Measurements from ENCODE around the gene VGLL3.

The VGLL3 gene

DNA sequence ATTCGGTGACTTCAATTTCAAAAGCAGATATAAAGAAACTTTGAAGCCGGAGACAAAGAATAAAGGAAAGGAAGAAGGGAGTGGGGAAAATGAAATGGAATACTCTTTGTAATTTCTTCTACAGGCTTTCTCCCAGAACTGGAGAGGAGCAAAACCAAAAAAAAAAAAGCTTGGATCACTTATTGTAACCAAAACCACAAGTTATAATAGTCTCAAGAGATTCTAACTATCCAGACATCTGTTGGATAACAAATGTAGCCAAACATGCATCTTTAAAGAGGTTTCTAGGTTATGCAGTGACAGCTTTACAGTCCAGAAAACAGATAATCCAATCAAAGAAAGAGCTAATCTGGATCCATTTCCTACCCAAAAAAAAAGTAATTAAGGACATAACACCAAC, 36.2 kb downstream of the VGLL3 start:
- DNase-seq (ENCODE audit: low read depth in 1 of 2, low spot score in 1 of 2) = no peak

DNA sequence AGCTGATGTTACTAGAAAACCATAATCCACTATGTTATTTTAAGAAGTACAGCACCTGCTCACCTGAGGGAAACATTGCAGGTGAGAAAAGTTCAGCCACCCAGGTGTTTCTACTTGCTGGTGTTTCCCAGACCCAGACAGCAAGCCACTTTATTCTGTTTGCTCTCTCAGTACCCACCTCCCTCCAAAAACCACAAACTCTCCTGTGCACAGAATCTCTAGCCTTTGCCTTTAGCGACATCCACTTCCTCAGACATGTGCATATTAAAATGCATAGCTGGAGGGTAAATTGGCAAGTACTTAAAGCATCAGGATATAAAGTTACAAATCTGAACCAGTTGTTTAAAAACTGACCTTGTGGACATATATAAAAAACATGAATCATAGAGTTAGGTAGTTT, 36.7 kb downstream of the VGLL3 start:
- DNase-seq (ENCODE audit: low read depth in 1 of 2, low spot score in 1 of 2) = no peak

DNA sequence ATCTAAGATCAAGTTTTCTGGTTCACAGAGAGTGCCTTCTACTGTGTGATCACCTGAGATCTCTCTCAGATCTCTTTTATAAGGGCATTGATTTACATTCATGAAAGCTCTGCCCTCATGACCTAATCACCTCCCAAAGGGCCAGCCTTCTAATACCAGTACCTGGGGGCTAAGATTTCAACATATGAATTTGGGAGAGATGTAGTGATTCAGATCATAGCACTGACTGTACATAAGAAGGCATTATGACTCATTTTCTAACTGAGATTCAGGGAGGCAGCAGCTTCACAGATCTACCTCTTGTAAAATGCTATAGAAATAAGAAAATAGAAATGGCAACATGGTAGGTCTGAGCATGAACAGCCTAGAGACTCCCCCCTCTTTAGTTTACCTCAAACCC, 39.6 kb downstream of the VGLL3 start:
- no peak for DNase-seq (ENCODE audit: low read depth in 1 of 2, low spot score in 1 of 2)

DNA sequence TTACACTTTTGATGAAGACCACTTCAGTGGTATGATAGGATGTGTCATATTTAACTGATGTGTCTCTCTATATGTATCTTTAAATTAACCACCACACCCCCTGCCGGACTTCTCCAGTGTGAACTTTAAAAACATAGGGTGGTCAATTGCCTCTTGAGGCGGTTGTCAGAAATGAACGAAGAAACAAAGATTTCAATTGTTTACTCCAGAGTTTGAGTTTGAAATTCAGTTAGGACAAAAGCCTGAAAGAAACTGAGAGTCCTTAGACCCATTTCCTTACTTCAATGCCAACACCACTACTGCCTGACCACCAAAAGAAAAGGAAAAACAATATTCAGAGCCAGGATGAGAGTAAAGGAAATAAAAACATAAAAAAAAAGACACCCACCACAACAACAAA, 40.2 kb downstream of the VGLL3 start:
- no peak for DNase-seq (ENCODE audit: low read depth in 1 of 2, low spot score in 1 of 2)

DNA sequence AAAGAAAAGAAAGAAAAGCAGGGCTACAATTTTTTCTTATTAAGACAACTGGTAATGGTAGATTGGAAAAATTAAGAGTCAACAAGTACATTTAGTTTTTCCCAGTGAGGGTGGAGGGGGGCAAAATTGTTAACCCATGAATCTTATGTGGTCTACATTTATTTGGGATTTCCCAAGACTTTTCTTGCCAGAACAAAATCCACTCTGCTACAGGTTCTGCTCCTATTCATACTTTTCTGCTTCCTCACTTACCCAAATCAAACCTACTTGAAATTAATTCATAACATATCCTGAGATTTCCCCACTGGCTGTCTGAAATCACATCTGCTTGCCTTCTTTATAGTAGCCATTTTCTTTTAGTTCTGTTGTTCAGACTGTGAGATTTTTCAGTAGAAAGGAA, 41.1 kb downstream of the VGLL3 start:
- no peak for DNase-seq (ENCODE audit: low read depth in 1 of 2, low spot score in 1 of 2)

DNA sequence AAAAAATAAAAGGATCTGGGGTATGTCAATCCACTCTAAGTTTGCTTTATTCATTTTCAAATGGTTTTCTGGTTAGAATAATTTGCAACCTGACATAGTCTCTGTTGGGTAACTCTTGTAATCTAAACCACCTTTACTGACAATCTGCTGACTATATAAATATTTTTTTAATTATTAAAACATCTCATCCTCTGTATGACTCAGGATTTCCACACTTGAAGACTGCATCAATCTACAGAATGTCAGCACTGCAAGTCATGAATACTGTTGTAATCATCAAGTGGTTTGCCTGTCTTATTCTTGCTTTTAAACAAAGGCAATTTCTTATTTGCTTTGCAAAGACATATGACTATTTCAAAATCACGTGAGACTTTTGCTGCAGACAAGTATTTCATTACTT, 42.1 kb downstream of the VGLL3 start:
- no peak for DNase-seq (ENCODE audit: low read depth in 1 of 2, low spot score in 1 of 2)

DNA sequence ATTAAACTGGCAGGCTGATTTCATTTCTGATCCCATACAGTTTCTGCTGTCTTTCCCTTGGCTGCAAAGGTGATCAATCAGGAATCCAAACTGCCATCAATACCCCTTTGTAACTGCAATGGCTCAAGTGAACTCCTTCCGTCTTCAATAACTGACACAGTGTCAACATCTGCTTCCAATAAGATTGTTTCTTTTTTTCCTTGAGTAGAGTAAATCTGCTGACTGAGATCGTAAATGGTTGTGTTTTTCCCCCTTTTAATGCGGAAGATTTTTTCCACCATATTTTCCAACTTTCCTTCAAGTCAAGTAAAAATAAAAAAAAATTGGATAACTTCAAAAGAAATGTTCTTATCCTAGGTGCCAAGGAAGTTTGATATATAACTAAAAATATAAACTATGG, 48.7 kb downstream of the VGLL3 start:
- DNase-seq (ENCODE audit: low read depth in 1 of 2, low spot score in 1 of 2) = no peak

DNA sequence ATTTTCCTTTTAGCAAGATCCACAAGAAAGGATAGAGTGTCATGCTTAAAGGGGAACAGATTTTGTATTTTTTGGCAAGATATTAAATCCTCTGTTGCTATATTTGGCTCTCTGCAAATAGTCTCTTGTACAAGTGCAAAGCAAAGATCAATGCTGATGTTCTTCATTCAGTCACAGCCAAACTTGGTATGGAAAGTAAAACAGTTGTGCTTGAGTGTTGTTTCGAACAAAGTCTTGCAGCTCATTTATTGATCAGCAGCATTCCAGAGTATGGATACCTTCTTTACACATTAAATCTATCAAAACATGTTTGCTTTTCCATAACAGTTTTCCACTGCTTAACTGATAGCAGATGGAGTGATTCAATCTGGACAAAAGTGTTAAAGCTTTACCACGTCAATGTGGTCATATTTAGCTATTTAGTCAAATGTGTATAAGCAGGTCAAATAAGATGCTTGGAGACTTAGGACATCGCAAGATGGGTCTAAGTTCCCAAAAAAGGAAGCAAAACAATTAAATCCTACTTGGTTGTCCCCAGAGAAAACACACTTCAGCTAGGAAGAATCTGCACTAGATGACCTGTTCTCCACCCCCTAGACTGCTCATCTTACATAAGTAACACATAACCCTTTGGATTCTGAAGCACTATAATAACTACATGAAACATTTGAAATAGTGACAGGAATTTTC, 52.4 kb downstream of the VGLL3 start:
- no peak for DNase-seq (ENCODE audit: low read depth in 1 of 2, low spot score in 1 of 2)

DNA sequence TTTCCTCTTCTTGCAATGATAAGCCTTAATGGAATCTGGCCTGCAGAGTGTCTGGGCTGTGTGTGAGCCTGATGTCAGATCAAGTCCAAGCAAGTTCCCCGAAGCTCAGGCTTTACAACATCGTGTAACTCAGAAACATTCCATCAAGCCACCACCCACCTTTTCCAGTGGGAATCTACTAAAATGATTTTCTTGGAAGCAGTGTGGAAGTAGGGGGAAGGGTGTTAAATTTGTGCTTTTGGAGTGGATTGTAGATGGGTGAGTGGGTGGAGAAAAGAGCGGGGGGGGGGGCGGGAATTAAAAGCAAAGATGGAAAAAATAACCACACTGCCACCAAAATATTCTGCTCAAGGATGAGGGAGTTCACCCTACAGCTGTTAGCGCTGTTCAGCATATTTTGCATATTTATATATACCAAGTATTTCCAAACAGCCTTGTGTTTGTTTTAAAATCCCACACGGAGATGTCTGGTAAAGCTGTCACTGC, 53.6 kb downstream of the VGLL3 start:
- no peak for DNase-seq (ENCODE audit: low read depth in 1 of 2, low spot score in 1 of 2)

DNA sequence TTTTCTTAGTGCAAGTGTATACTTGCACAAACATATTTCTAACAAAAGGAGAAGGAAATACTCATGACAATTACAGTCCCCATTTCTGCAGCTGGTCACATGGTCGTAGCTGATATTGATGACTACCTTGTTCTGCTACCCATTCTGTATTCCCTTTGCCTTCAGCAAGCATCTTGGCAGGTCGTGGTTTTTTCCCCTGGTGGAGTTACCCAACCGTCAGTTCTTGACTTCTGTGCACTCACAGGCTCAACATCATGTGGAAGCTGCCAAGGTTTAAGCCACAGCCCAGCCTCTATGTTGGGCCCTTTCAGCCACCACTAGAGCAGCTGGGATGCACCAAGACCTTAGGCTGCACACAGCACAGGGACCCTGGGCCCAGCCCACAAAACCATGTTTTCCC, 56.1 kb downstream of the VGLL3 start:
- DNase-seq (ENCODE audit: low read depth in 1 of 2, low spot score in 1 of 2) = no peak

DNA sequence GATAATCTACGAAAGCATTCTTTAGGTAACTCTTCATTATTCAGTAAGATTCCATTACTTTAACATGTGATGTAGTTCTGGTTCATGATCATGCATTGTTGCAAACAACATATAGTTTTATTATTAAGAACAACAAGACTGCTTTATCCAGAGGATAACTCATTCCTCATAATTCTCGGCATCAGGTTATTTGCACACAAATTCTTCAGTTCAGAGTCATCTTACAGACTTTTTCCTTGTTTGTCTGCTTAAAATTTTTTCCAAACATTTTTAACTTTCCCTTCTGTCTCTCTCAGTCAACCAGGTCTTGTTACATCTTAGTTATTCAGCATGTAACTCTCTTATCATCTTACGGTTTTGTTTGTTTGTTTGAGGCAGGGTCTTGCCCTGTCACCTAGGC, 60.1 kb downstream of the VGLL3 start:
- DNase-seq (ENCODE audit: low read depth in 1 of 2, low spot score in 1 of 2) = no peak

DNA sequence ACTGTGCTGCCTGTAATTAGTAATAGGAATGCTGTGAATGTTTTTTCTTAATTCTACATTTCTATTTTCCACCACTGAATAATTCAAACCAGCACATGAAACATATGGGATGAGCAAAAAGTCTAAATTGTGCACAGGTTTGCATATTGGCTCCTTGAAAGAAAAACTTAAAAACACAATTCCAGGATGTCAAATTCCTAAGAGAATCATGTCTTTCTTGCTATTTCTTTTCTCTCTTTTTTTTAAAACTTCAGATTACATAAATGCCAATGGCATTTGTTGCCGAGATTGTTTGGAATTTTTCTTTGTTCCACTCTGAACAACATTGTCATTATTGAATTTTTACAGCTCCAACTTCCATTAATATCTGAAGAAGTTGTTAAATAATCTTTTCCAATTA, 60.8 kb downstream of the VGLL3 start:
- no peak for DNase-seq (ENCODE audit: low read depth in 1 of 2, low spot score in 1 of 2)

DNA sequence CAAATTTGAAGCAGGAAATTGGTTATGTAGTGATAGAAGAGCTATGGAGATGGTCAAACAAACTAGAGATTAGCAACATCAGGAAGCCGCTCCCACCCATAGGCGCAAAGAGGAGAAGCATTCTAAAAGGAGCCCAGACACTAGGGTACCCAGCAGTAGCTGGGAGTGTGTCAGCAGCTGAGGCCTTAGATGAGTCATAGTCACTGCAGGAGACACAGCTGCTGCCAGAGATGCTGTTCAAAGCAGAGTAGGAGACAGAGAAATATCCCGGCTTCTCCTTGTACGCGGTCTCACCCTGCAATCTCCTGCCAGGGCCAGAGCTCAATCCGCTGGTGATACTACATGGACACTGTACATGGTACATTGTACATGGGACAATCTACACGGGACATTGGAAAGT, 61.9 kb downstream of the VGLL3 start:
- no peak for DNase-seq (ENCODE audit: low read depth in 1 of 2, low spot score in 1 of 2)

DNA sequence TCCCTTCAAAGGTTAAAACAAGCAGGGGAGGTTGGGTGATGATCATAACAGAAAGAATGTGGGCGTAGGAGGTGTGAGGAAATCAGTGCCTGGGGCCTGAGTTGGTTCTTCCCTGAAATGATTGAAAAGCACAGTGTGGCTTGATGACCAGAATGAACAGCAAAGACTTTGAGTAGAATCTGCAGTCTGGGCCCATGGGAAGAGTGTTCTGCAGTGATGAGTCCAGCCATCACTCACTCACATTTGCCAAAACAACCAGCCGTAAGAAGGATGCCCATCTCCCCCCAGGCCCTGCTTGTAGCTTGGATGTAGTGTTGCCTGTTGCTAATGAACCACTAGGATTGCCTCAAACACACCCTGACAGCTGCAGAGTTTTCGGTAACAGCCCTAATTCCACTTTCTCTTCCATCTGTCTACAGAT, 67.9 kb downstream of the VGLL3 start:
- no peak for DNase-seq (ENCODE audit: low read depth in 1 of 2, low spot score in 1 of 2)

DNA sequence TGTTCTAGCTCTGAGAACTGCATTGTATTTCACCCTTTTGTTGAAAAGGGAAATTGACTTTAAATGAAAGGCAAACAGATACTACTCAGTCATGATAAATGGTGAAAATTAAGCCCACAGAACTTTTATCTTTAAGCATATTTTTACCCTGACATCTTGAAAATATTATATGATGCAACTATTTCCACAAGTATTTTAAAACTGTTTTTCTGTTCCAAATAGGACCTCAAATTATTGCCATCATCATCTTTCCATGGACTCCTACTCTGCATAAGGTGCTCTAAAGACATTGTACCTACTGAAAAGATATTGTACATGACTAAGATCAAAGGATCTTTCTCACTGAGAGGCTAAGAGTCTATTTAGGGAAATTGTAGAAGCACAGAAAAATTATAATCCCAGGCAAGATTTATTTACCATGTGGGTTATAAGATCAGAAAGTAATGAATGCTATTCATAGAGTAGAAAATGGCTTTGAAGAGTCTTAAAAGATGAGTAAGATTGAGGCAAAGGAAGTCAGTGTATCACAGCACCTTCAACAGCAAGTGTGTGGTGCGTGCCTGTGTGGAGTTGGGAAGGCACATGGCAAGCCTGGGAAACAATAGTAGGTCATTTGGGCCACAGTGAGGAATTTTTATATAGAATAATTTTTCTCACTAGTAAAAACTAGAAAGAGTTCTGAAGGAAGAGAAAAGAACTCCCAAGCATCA, 68.8 kb downstream of the VGLL3 start:
- DNase-seq (ENCODE audit: low read depth in 1 of 2, low spot score in 1 of 2) = no peak

DNA sequence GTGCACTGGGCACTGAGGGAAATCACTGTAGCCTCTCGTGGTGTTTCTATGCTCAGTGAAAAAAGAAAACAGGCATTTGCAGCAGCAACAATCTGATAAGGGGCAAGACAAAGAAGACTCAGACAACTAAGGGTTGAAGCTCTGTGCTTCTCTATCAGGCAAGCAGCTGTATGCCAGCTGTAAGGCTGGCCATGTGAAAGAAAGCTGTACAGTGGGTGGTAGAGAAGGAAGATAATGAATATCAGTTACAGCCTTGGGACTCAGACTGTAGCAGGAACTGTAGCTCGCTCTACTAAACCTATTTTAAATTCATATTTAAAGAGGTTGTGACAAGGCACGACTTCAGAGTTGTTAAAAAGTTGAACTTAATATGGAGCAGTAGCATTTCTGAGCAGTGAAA, 76.3 kb downstream of the VGLL3 start:
- DNase-seq (ENCODE audit: low read depth in 1 of 2, low spot score in 1 of 2) = no peak

DNA sequence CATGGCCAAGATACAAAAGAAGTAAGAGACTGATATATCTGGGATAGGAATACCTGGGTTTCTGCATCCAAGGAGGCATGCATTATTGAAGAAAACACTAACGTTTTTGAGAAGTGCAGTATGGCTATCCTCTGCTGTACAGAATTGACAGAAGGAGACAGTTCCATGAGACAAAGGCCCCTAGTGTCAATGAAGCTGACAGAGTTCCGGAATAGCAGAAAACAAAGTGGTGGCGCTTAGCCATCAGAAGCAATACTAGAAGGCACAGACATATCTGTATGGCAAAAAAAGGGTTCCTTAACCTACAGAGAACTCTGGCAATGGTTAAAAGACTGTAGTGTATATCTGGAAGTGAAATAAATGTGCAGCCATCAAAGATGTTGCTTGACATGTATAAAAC, 77.8 kb downstream of the VGLL3 start:
- no peak for DNase-seq (ENCODE audit: low read depth in 1 of 2, low spot score in 1 of 2)

DNA sequence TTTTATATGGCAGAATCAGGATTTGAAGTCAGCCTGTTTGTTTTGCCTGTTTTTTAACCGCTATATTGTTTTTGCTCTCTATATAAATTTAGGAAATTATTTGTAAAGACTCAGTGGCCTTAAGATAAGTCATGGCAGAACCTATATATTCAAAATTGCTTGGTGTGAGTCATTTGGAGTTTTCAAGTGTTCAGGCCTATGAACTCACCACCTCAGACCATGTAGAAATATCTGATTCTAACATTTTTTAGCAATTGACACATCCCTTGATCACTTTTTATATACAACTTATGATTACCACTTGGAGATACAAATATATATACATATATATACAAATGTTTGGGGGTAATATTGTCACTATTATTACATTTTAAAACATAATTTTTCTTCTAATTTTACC, 95.7 kb downstream of the VGLL3 start:
- no peak for DNase-seq (ENCODE audit: low read depth in 1 of 2, low spot score in 1 of 2)

DNA sequence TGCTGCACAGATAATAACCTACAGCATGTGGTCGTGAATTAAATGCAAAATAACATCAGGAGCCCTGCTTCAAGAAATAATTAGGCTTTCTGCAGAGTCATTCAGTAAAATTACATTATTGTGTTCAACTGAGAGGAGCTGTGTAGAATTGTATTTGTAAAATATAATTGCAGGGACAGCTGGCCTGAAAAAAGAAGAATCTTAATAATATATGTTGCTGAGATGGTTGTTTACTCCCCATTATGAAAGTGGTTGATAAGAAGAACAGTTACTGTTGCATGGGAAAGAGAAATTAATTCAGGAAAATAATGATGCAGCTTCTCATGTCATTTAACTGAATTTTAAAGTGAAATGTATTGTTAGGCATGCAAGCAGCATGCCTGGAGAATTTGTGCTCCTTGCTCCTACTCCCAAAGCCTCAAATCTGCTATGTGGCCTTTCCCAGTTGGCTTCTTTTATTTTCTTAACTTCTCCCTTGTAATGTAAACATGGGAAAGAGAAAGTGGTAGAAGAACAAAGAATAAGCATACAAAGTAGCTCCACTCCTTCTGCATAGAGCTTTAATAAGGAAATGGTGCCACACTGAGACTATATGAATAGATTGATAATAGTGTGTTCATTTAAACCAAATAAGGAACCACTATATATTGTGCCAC, 100.1 kb downstream of the VGLL3 start:
- DNase-seq (ENCODE audit: low read depth in 1 of 2, low spot score in 1 of 2) = no peak
